HG02973 (cell line): ENCODE measurements around the gene LDLRAD4.

ENCODE experiments used
- ATAC-seq: cut with Tn5 transposase; IDR thresholded peaks from one replicate; pipeline ENCODE4 v1.9.1; 2021; ENCODE audit warnings: moderate library complexity; ENCODE audit not compliant: unreplicated experiment

LDLRAD4 gene

GRCh38 chr18:13577781-13578180, 359.2 kb downstream of the LDLRAD4 start:
- ATAC-seq, result no peak

- no peak for ATAC-seq
Measured at GRCh38 chr18:13578400-13578799, 359.8 kb downstream of the LDLRAD4 start.

GRCh38 chr18:13579874-13580273, 361.3 kb downstream of the LDLRAD4 start:
- no peak for ATAC-seq

GRCh38 chr18:13580351-13580750, 361.8 kb downstream of the LDLRAD4 start:
- no peak for ATAC-seq

- ATAC-seq, result no peak
Measured at GRCh38 chr18:13580991-13581390, 362.4 kb downstream of the LDLRAD4 start.

- ATAC-seq, result no peak
Measured at GRCh38 chr18:13581496-13582177, 363.1 kb downstream of the LDLRAD4 start.

GRCh38 chr18:13582178-13582670, 363.7 kb downstream of the LDLRAD4 start:
- no peak for ATAC-seq

- no peak for ATAC-seq
Measured at GRCh38 chr18:13583576-13584550, 365.3 kb downstream of the LDLRAD4 start.

- no peak for ATAC-seq
Measured at GRCh38 chr18:13584825-13585224, 366.3 kb downstream of the LDLRAD4 start.

GRCh38 chr18:13585379-13586153, 367.0 kb downstream of the LDLRAD4 start:
- ATAC-seq, result no peak

- no peak for ATAC-seq
Measured at GRCh38 chr18:13587001-13587400, 368.4 kb downstream of the LDLRAD4 start.

- no peak for ATAC-seq
Measured at GRCh38 chr18:13587477-13587876, 368.9 kb downstream of the LDLRAD4 start.

GRCh38 chr18:13587937-13588336, 369.4 kb downstream of the LDLRAD4 start:
- no peak for ATAC-seq

GRCh38 chr18:13589316-13589715, 370.8 kb downstream of the LDLRAD4 start:
- ATAC-seq, result no peak

GRCh38 chr18:13589943-13590342, 371.4 kb downstream of the LDLRAD4 start:
- no peak for ATAC-seq

- no peak for ATAC-seq
Measured at GRCh38 chr18:13592246-13592645, 373.7 kb downstream of the LDLRAD4 start.

- ATAC-seq, result no peak
Measured at GRCh38 chr18:13594551-13594950, 376.0 kb downstream of the LDLRAD4 start.

- no peak for ATAC-seq
Measured at GRCh38 chr18:13597068-13597467, 378.5 kb downstream of the LDLRAD4 start.

GRCh38 chr18:13598591-13598990, 380.0 kb downstream of the LDLRAD4 start:
- no peak for ATAC-seq

GRCh38 chr18:13599031-13599430, 380.5 kb downstream of the LDLRAD4 start:
- ATAC-seq, result no peak
